Ecto neural progenitor cell (in vitro differentiated cells): Measurements from ENCODE around the gene TEX54.
"Not testable (repeated sequence)": the region's sequence is repeated elsewhere in the genome, so short reads cannot be mapped to it uniquely, and the experiment has no call there.

Source experiments
- DNase-seq: peaks from one replicate; pipeline ENCODE4 v3.0.0-alpha.2; 2018; ENCODE audit warnings: low spot score

TEX54 gene

GRCh38 chr11:62835336-62835735 is 2.7 kb upstream of the TEX54 start:
- no peak for DNase-seq

- DNase-seq, result peak; percentile 99
Measured at GRCh38 chr11:62831520-62832335, 913 bp downstream of the TEX54 start, which contains the start of gene STX5. STX5 (minus strand) TSS chr11:62832051; CDS start chr11:62831243, 808 bp downstream.

- no peak for DNase-seq
Measured at GRCh38 chr11:62830904-62831519, 1.6 kb downstream of the TEX54 start.

GRCh38 chr11:62828130-62828529 is 4.5 kb downstream of the TEX54 start:
- DNase-seq, result not testable (repeated sequence)

- DNase-seq, result no peak
Measured at GRCh38 chr11:62823677-62824076, 9.0 kb downstream of the TEX54 start.

GRCh38 chr11:62817129-62817528 is 15.5 kb downstream of the TEX54 start:
- DNase-seq, result no peak

GRCh38 chr11:62816557-62816956 is 16.1 kb downstream of the TEX54 start:
- DNase-seq, result no peak

GRCh38 chr11:62811659-62812058 is 21.0 kb downstream of the TEX54 start:
- DNase-seq, result no peak

- no peak for DNase-seq
Measured at GRCh38 chr11:62810748-62811147, 21.9 kb downstream of the TEX54 start.

- DNase-seq, result no peak
Measured at GRCh38 chr11:62806611-62807121, 26.0 kb downstream of the TEX54 start.

- no peak for DNase-seq
Measured at GRCh38 chr11:62805961-62806441, 26.6 kb downstream of the TEX54 start.

- DNase-seq, result peak; percentile 98
Measured at GRCh38 chr11:62805076-62805892, 27.4 kb downstream of the TEX54 start, which contains the start of gene NXF1. NXF1 (minus strand) TSS chr11:62805440; CDS start chr11:62805356, 84 bp downstream.

GRCh38 chr11:62804310-62805075 is 28.1 kb downstream of the TEX54 start:
- no peak for DNase-seq

GRCh38 chr11:62801071-62801470 is 31.6 kb downstream of the TEX54 start:
- no peak for DNase-seq

- DNase-seq, result no peak
Measured at GRCh38 chr11:62799486-62799885, 33.2 kb downstream of the TEX54 start.

GRCh38 chr11:62796281-62796680 is 36.4 kb downstream of the TEX54 start:
- no peak for DNase-seq

- no peak for DNase-seq
Measured at GRCh38 chr11:62794201-62794775, 38.4 kb downstream of the TEX54 start.

- DNase-seq, result peak; percentile 54
Measured at GRCh38 chr11:62792202-62792575, 40.5 kb downstream of the TEX54 start.

- peak; percentile 89 for DNase-seq
Measured at GRCh38 chr11:62791501-62792201, 41.0 kb downstream of the TEX54 start, which contains the start of gene TMEM223. TMEM223 (minus strand) TSS chr11:62792006; CDS start chr11:62791994, 12 bp downstream.

GRCh38 chr11:62789576-62789975 is 43.1 kb downstream of the TEX54 start:
- no peak for DNase-seq
